NCI-H524 (cell line): ENCODE data around the gene CCNB1.
A peak's percentile ranks its signal among the peaks of the same experiment; 100 is the strongest.
"Not testable (repeated sequence)": the region's sequence is repeated elsewhere in the genome, so short reads cannot be mapped to it uniquely, and the experiment has no call there.

Source experiments
- DNase-seq, 2 experiments: peaks; one replicate each; lab custom pipeline; 2025; lab: John Stamatoyannopoulos, UW

The CCNB1 gene

DNA sequence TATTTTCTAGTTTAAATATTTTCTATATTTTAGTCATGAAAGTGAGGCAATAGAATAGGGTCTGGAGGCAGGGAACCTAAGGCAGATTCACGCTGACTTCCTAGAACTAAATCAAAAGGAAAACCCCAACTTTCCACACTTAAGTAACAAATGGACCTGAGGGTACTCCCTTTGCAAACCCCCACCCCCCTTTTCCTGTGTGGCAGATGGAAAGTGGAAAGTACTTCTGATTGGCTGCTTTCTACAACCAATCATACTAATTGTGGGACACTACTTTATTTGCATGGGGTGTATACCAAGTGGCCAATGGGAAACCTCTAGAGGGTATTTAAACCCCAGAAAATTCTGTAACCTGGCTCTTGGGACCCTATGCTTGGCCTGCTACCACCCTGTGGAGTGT lies 17.7 kb downstream of the CCNB1 start:
- DNase-seq = no peak

- no peak for DNase-seq
Measured at GRCh38 chr5:69187342-69187741, 20.4 kb downstream of the CCNB1 start.

DNA sequence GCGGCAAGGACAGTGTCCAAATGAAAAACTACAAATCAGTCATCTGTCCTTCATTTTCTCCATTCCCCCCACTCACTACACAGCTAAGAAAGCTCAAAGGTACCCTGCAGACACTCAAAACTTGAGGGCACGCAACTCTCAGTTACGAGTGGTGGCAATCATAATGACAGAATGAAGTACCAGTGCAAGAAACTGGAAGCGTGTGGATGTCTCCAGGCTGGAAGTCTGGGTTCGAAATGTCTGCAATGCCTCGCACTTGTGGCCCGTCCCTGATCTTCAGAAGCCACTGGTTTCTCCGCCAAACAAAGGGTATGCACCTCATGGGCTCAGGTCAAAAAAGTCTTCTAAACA lies 21.8 kb downstream of the CCNB1 start:
- no peak for DNase-seq

DNA sequence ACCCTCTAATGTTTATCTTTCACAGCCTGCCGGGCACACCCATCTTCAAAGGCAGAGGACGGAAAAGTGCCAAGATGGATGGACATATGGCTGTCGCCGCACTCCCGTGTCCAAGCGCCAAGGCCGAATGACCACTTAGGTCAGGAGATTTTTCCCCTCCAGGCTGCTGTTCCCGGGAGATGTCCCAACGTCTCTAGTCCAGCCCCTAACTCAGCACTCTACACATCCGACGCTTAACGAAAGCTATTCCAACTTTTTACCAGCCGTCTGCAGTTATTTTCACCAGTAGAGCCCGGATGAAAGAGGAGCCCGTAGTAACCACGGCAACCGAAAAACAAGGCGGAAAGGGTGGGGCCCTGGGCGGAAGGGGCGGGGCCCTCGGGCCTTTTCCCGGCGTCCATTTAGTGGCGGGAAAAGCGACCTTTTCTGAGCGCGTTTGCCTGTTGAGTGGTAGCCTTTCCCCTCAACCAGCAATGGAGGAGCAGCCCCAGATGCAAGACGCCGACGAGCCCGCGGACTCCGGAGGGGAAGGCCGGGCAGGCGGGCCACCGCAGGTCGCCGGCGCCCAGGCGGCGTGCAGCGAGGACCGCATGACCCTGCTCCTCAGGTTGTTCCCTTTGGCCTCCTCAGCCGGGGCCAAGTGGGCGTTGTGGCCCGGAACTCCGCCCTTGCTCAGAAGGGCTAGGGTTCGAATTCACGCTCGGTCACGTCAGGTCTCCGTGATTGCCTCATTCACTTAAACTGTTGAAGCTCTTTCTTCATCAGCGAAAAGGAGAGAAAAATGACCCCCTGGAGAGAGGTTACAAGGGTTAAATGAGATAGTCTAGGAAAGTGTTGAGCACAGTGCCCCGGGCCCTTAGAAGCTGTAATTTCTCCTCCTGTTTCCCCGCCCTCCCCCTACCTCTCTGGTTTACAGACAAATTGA lies 22.5 kb downstream of the CCNB1 start, which contains the start of gene CENPH:
Gene CENPH (plus strand): TSS at position 422 of the 925 bp plus-strand sequence. CDS start 52 bp downstream, at position 474.
- DNase-seq = peak; percentile 72 to 85

- no peak for DNase-seq
Measured at GRCh38 chr5:69202497-69202896, 35.5 kb downstream of the CCNB1 start.

DNA sequence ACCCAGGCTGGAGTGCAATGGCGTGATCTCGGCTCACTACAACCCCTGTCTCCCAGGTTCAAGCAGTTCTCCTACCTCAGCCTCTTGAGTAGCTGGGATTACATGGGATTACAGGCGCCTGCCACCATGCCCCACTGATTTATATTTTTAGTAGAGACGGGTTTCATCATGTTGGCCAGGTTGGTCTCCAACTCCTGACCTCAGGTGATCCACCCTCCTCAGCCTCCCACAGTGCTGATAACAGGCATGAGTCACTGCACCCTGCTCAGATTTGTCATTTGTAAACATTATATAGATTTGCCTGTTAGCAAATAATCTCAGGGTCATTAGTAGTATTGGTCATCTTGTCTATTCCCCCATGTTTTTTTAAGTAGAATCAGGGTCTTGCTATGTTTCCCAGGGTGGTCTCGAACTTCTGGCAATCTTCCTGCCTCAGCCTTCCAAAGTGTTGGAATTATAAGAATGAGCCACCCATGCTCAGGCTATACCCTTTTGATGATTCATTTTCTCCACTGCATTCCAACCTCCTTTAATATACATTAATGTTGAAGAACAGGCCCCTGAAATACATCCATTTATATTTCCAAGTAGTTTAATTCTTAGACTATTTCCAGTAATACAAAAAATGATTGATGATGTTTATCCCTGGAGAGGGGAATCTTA lies 39.7 kb downstream of the CCNB1 start:
- DNase-seq = no peak

GRCh38 chr5:69209602-69210001 lies 42.7 kb downstream of the CCNB1 start:
- no peak for DNase-seq

GRCh38 chr5:69211200-69211599 lies 44.2 kb downstream of the CCNB1 start:
- no peak for DNase-seq

GRCh38 chr5:69212022-69212421 lies 45.1 kb downstream of the CCNB1 start:
- no peak for DNase-seq

DNA sequence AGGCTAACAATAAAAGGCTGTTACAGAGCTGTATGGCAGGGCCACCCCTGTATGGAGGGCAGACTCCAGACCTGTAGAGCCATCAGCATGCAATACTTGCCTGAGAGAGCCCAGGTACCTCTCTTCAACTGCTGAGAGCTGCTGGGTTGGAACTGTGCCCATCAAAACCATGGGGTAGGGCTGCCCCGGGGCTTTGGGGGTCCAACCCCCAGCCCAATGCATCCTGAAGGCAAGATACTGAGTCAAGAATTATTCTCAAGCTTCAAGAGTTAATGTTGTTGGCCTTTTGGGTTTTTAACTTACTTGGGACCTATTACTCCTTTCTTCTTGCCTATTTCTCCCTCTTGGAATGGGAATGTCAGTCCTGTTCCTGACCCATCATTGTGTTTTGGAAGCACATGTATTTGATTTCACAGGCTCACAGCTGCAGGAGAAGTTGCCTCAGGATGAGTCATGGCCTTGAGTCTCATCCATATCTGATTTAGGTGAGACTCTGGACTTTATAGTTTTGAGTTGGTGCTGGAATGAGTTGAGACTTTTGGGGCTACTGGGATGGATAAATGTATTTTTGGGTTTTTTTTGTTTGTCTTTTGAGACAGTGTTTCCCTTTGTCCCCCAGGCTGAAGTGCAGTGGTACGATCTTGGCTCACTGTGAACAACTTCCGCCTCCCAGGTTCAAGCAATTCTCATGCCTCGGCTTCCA lies 46.7 kb downstream of the CCNB1 start:
- no peak for DNase-seq

DNA sequence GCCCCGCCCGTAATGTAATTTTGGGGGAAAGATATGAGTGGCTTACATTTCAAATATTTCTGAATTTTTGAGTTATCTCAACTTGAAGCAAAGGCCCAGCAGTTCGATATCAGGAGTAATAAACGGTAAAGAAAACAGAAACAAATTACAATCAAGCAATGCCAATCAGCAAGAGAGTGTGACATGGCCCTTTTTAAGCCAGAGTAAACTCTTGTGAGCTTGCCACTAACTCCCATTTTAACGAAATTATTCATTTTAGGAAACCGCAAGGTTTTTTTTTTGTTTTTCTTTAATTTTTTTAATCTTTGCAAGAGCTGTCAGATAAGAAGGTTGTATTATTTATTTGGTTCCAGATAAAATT lies 50.2 kb downstream of the CCNB1 start:
- no peak for DNase-seq

DNA sequence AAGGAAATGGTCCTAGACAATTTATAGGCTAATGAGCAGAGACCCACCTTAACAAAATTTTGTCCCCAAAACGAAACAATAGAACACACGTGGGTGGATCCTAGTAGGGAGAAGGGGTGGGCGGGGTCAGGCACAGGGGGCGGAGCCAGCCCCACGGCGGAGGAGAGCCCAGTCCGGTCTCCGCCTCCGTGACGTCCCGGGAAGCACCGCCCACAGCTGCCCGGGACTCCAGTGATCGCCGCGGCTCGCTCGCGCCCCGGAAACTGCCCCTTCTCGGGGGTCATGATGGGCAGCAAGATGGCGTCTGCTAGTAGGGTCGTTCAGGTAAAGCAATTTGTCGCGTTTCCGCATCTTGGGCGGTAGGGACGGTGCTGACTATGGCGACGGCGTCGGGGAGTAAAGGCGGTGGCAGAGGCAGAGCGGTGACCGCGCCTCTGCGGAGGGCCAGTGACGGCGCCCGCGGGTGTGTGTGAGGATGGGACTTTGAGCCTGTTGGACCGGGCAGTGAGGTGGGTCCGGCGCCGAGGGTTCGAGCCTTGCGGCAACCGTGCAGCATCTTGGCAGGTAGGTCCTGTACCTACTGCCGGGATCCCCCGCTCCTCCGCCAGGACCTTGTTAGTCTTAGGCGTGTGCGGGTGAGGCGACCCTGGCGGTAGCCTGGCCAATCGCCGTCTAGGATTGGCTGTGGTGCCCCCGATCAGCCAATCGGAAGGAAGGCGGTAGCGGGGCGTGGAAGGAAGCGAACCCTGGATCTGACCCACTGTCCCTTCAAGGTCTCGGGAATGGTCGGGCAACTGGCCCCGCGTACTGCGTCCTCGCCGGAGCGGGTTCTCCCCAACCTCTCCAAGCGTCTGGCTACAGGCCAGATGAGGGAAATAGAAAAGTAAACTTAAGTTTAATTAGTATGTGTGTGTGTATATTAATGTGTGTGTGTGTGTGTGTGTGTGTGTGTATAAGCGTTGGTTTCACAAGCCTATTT lies 50.9 kb downstream of the CCNB1 start:
- DNase-seq = peak; percentile 82 to 90

DNA sequence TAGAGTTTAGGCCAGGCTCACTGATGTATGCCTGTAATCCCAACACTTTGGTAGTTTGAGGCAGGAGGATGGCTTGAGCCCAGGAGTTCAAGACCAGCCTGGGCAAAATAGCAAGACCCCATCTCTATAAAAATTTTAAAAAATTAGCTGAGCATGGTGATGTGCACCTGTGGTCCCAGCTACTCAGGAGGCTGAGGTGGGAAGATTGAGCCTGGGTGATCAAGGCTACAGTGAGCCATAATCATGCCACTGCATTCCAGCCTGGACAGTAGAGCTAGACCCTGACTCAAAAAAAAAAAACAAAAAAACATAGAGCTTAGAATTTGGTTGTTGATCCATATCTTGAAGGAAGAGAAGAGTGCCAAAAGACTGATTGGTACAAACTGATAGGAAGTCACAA lies 53.0 kb downstream of the CCNB1 start:
- DNase-seq = no peak

- DNase-seq = not testable (repeated sequence)
Measured at GRCh38 chr5:69220371-69220770, 53.4 kb downstream of the CCNB1 start.

- DNase-seq = peak in 1 of 2 experiments; percentile 11
Measured at GRCh38 chr5:69220833-69221232, 53.9 kb downstream of the CCNB1 start.

GRCh38 chr5:69224520-69224919 lies 57.6 kb downstream of the CCNB1 start:
- no peak for DNase-seq

- no peak for DNase-seq
Measured at GRCh38 chr5:69225860-69226259, 58.9 kb downstream of the CCNB1 start.
